GM21447 (cell line): ENCODE results near the gene NDUFS2.
A peak's percentile ranks its signal among the peaks of the same experiment; 100 is the strongest.
"Not testable (repeated sequence)": the region's sequence is repeated elsewhere in the genome, so short reads cannot be mapped to it uniquely, and the experiment has no call there.

Source experiments
- ATAC-seq: cut with Tn5 transposase; IDR thresholded peaks from one replicate; pipeline ENCODE4 v1.9.1; 2021; ENCODE audit not compliant: unreplicated experiment

Gene NDUFS2

DNA sequence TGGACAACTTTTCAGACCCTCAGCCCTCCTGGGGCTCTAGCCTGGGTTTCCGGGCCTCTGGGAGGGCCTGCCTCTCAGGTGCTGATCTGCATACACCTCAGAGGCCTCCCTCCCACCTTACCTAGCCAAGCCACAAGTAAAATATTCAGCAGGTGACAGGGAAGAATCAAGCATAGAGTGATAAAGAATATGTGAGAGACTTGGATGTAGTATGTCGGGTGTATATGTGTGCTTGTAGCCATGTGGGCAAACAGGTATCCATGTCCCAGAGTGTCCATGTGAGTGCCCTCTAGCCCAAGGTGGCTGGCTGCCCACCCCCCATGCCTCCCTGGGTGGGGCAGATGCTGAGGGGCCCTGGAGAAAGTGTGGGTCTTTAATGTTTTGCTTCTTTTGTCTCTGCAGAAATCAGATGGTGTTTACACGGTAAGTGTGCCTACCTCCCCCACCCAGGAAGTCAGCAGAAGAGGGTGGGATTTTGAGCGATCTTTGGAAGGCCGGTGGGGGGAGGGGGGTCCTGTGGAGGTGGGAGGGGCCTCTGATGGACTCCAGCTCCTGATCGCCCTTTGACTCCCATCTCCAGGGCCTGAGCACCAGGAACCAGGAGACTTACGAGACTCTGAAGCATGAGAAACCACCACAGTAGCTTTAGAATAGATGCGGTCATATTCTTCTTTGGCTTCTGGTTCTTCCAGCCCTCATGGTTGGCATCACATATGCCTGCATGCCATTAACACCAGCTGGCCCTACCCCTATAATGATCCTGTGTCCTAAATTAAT lies 16.3 kb downstream of the NDUFS2 start:
- no peak for ATAC-seq

DNA sequence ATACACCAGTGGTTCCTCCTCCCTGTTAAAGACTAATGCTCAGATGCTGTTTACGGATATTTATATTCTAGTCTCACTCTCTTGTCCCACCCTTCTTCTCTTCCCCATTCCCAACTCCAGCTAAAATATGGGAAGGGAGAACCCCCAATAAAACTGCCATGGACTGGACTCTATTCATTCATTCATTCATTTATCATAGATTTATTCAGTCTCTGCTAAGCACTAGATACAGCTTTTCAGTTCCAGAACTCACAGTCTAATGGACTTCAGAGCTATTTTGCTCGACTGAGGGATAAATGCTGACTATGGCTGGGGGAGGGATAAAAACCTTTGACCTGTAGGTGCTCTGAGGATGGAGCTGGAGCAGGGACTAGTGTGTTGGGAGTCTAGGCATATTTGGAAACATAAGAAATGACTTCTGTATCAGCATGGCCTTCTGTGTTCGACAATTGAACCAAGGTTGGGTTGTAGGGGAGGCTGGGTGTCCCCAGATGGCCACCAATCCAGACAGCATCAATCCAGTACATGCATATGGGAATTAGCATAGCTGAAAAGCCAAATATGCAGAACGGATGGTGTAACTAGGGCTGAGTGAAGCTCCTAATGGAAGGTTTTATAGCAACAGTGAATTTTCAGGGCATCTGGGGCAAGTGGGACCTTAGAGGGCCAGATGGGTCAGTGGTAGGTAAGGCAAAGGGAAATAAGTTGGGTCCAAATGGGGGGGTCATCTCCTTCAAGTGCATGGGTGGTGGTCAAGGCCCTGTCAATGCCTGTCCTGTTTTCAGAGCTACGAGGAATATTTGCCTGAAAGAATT lies 17.1 kb downstream of the NDUFS2 start:
- no peak for ATAC-seq

- no peak for ATAC-seq
Measured at GRCh38 chr1:161220002-161220401, 17.8 kb downstream of the NDUFS2 start.

DNA sequence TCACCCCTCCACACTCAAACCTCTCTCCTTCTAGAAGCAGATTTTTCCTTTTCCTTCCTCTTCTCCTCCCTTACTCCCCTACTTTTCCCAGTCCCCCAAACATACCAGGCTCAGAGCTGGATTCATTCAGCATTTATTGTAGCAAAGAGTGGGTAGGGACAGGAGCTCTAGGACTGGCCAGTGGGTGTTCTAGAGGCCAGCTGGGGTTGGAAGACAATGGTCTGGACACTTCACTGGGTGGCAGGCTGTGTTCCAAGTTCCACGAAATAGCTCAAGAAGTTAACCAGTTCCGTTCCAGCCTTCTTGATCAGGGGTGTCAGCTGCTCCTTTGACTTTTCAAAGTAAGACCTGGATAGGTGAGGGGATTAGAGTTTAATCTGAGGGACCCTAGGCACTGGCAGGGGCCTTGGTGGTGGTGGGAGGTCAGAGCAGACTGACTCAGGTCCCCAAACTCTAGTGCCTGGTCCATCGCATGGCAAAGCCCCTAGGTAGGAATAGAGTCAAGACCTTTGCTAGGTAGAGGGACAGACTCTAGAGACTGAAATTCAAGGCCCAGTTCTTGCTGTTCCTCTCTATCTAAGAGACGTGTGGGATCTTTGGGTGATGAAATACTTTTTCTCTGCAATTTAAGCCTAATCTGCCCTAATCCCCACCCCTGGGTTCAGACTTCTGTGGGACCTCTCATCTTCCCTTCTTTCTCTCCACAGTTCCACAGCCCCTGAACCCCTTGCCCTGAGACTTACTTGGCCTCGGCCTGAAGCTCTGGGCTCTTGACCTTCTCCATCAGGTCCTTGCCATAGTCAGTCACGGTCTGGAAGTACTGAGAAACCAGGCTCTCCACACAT lies 20.2 kb downstream of the NDUFS2 start:
- no peak for ATAC-seq

GRCh38 chr1:161223805-161224694 lies 21.9 kb downstream of the NDUFS2 start:
- no peak for ATAC-seq

- not testable (repeated sequence) for ATAC-seq
Measured at GRCh38 chr1:161224695-161225087, 22.5 kb downstream of the NDUFS2 start.

DNA sequence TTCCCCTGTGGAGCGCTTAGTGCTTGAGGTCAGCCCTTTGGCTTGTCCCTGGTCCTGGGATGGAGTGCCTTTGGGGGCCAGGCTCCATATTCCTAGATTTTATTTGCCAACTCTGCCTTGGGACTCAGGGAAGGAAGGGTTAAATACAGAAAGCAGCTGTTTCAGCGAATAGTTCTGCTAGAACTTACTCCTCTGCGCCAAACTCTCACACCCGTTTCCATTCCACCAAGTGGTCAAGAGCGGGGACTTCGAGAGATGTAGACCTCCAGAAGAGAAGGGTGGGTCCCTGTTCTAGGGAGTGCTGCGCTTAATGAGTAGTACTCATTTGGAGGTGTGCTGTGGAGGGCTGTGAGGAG lies 23.0 kb downstream of the NDUFS2 start:
- ATAC-seq: peak; percentile 1

GRCh38 chr1:161225534-161226319 lies 23.6 kb downstream of the NDUFS2 start, which contains the start of gene TOMM40L:
TSS of gene TOMM40L (plus strand) at chr1:161226060. CDS start at chr1:161226490, 430 bp downstream.
- peak; percentile 90 for ATAC-seq

- no peak for ATAC-seq
Measured at GRCh38 chr1:161226320-161226711, 24.1 kb downstream of the NDUFS2 start.

GRCh38 chr1:161226759-161227158 lies 24.6 kb downstream of the NDUFS2 start:
- no peak for ATAC-seq

GRCh38 chr1:161227196-161227871 lies 25.2 kb downstream of the NDUFS2 start:
- peak; percentile 33 for ATAC-seq

DNA sequence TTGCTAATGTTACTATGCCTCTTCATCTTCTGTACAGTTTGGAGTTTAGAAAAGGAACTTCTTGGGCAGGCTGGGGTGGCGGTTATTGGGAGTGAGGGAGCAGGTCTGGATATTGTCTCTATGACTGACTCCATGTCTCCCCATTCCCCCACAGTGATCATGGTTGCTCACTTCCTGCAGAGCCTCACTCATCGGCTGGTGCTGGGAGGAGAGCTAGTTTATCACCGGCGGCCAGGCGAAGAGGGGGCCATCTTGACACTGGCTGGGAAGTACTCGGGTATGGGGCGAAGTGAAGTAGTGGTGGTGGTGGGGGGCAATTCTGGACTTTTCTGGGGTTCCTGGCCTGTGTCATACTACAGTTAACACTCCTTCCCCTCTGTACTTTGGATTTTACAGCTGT lies 25.9 kb downstream of the NDUFS2 start:
- ATAC-seq: no peak

DNA sequence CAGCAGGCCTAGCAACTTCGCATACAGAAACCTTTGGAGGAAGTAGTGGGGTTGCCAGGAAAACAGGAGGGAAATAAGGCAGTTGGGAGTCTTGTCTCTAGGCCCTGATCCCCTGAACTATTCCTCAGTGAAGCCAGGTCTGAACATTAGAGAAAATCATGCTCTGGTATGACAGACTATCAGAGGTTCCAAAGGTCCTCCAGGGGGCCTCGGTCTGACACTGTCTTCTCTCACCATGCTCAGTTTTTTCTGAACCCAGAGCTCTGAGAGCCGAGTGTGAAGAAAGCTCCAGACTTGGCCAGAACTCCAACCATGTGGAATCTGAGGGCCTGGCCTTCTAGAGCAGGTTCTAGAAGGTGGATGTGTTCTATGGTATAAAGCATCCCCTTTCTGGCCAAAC lies 27.7 kb downstream of the NDUFS2 start:
- no peak for ATAC-seq

DNA sequence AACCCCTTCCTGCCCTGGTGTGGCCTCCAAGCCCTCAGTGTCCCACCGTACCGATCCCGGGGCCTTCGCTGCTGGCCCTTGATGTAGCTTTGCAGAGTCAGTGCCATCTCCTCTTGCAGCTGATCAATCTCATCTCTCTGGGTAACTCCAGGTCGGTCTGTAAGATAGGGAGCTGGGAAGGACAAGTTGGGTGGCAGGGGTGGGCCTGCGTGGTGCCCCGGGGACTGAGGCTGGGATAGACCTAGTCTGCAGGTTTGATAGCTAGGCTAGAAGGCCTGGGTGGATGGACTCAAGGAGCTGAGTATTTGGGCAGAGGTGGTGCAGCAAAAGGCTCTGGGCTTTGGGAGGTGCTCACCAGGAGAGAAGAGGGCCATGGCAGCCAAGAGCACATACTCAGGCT lies 28.6 kb downstream of the NDUFS2 start:
- ATAC-seq: no peak

- ATAC-seq: no peak
Measured at GRCh38 chr1:161233102-161233501, 30.9 kb downstream of the NDUFS2 start.

- ATAC-seq: no peak
Measured at GRCh38 chr1:161235957-161236775, 34.0 kb downstream of the NDUFS2 start.

DNA sequence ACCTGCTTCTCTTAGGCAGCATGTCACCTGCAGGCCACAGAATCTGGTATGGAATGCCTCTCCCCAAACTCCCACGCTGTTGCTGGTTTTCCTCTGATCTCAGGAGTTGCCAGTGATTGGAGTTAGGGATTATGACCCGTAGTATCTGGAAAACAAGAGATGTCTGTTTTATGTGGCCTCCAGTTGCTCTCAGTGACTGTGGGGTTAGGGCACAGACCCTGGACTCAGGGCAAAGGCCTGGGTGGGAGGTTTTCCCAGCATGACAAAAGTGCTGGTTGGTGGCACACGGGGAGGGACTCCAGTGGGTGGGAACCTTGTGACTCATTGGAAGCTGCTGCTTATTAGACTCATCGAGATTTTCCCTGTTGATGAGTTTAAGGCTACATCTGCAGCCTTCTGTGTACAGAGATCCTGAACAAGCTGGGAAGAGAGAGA lies 35.9 kb downstream of the NDUFS2 start, which contains the start of gene NR1I3:
TSS of gene NR1I3 (minus strand) at position 165 of the 435 bp plus-strand sequence. CDS start 1,638 bp downstream, outside the sequence.
- ATAC-seq: no peak

DNA sequence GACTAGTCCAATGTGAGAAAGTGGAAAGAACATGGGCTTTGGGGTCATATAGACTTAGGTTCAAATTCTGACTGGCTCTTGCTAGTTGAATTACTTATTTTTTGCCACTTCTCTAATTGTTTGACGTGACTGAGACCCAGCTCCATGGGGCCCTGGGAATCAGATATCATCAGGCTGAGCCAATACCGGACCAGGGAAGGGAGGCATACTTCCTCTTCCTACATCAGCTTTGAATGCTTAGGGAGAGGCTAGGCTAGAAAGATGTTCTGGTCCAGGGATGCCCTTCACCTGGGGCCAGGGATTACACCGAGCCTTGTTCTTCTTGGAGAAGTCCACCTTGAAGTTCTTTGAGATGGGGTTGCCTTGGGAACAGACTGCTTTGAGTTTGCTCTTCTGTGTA lies 39.5 kb downstream of the NDUFS2 start:
- ATAC-seq: no peak
